Upper lobe of right lung (tissue), 1 donor: ENCODE data around the gene NAA60. TPM values are rescaled to one million over a fixed set of nuclear protein-coding genes. Genes with fewer than 3 reads are reported as not detected.
"Not testable (repeated sequence)": the region's sequence is repeated elsewhere in the genome, so short reads cannot be mapped to it uniquely, and the experiment has no call there.

ENCODE experiments used
- ATAC-seq: fragments of 200-7000 bp; cut with Tn5 transposase; one replicate; pipeline ENCODE4 v1.9.1; 2020; ENCODE audit warnings: mild to moderate bottlenecking, moderate library complexity
- DNase-seq: peaks from one replicate; pipeline ENCODE4 v3.0.0-alpha.2; 2020
- H3K27ac ChIP-seq: fragments of 200-600 bp; one replicate; pipeline ENCODE4 v1.8.0; 2022
- H3K27me3 ChIP-seq: fragments of 200-600 bp; one replicate; pipeline ENCODE4 v1.8.0; 2022; ENCODE audit warnings: mild to moderate bottlenecking
- H3K36me3 ChIP-seq: fragments of 200-600 bp; one replicate; pipeline ENCODE4 v1.8.0; 2022
- H3K4me1 ChIP-seq: fragments of 200-600 bp; one replicate; pipeline ENCODE4 v1.8.0; 2022
- H3K4me3 ChIP-seq: fragments of 200-600 bp; one replicate; pipeline ENCODE4 v1.8.0; 2022; ENCODE audit warnings: mild to moderate bottlenecking
- H3K9me3 ChIP-seq: fragments of 200-600 bp; one replicate; pipeline ENCODE4 v1.8.0; 2022
- intact Hi-C: fragments of 100-400 bp; cut with DNase I; formaldehyde crosslinking; loops from one replicate; pipeline ENCODE4 v1.11.0; 2022
- total RNA-seq: library from RNA; stranded (reverse); fragmentation: NEBNext Ultra II Directional; extraction: Animal tissue kit (Norgen Biotek cat#: 25700); gene quantifications from one replicate; pipeline ENCODE4 v1.2.1, GENCODE V29; 2021
- TF ChIP-seq, protein P1 (sequence below): fragments of 200-600 bp; IDR thresholded peaks from one replicate; pipeline ENCODE4 v1.8.0; 2022; ENCODE audit warnings: antibody characterized with exemption
- donor health status: DM: no; HTN: yes; CAD: no; lungs with severe emphysema.

Gene NAA60
- total RNA-seq, 1 donor from 2014 or later, result 56.2 TPM

DNA sequence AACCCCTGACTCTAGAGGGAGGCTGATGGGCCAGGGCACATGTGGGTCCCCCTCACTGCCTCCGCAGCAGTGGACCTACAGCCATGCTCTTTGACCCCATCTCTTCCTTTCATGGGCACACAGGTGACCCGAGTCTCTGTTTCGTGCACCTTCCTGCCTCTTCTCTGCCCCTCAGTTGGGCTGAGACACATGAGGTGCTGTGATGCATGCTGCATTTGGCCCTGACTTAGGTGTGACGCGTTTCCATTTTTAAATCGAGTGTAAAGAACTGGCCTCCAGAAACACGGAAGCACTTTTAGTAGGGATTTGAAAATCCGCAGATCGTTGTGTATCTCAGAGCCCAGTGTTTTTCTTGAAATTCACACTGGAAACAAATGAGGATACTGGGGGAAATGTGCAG is 27.2 kb downstream of the NAA60 start:
- no peak overlapping the region for H3K4me3 ChIP-seq

GRCh38 chr16:3471518-3472176 is 28.2 kb downstream of the NAA60 start:
- TF ChIP-seq, protein P1, sequence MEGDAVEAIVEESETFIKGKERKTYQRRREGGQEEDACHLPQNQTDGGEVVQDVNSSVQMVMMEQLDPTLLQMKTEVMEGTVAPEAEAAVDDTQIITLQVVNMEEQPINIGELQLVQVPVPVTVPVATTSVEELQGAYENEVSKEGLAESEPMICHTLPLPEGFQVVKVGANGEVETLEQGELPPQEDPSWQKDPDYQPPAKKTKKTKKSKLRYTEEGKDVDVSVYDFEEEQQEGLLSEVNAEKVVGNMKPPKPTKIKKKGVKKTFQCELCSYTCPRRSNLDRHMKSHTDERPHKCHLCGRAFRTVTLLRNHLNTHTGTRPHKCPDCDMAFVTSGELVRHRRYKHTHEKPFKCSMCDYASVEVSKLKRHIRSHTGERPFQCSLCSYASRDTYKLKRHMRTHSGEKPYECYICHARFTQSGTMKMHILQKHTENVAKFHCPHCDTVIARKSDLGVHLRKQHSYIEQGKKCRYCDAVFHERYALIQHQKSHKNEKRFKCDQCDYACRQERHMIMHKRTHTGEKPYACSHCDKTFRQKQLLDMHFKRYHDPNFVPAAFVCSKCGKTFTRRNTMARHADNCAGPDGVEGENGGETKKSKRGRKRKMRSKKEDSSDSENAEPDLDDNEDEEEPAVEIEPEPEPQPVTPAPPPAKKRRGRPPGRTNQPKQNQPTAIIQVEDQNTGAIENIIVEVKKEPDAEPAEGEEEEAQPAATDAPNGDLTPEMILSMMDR, result no peak
- Histone ChIP-seq H3K27me3 (no peaks in the 10 kb centered on the region), H3K27ac (no peak overlapping the region), H3K36me3 (peaks cover 10% of the 10 kb centered on the region), H3K9me3 (no peaks in the 10 kb centered on the region), H3K4me1 (peaks cover 21% of the 10 kb centered on the region), H3K4me3 (no peak overlapping the region)
- DNase-seq (no peak), ATAC-seq (no peak)
- intact Hi-C loops, result no loop called here

More for the DNA sequence above, 27.2 kb downstream of the NAA60 start:
- DNase-seq (no peak), ATAC-seq (no peak)
- H3K27ac ChIP-seq, result no peak overlapping the region
- peaks cover 19% of the 10 kb centered on the region for H3K36me3 ChIP-seq
- H3K9me3 ChIP-seq, result no peaks in the 10 kb centered on the region
- intact Hi-C loops, result no loop called here
- peaks cover 25% of the 10 kb centered on the region for H3K4me1 ChIP-seq
- TF ChIP-seq, protein P1, result no peak
- H3K27me3 ChIP-seq, result no peaks in the 10 kb centered on the region

DNA sequence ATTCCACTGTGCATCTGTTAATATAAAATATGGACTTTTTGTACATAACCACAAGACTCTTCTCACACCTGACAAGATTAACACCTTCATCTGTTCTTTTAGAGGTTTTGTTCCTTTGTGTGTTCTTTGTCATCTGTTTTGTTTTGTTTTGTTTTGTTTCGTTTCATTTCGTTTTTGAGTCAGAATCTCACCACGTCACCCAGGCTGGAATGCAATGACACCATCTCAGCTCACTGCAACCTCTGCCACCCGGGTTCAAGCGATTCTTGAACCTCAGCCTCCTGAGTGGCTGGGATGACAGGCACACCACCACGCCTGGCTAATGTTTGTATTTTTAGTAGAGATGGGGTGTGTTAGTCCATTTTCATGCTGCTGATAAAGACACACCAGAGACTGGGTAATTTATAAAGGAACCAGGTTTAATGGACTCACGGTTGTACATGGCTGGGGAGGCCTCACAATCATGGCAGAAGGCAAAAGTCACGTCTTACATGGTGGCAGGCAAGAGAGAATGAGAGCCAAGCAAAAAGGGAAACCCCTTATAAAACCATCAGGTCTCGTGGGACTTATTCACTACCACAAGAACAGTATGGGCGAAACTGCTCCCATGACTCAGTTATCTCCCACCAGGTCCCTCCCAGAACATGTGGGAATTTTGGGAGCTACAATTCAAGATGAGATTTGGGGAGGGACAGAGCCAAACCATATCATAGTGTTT is 29.6 kb downstream of the NAA60 start:
- Histone ChIP-seq H3K4me3 (no peak overlapping the region), H3K27me3 (no peaks in the 10 kb centered on the region), H3K36me3 (peaks cover 6% of the 10 kb centered on the region), H3K9me3 (no peaks in the 10 kb centered on the region), H3K27ac (no peak overlapping the region), H3K4me1 (peaks cover 15% of the 10 kb centered on the region)
- intact Hi-C loops, result no loop called here
- no peak for ATAC-seq
- no peak for DNase-seq
- TF ChIP-seq, protein P1, result no peak

DNA sequence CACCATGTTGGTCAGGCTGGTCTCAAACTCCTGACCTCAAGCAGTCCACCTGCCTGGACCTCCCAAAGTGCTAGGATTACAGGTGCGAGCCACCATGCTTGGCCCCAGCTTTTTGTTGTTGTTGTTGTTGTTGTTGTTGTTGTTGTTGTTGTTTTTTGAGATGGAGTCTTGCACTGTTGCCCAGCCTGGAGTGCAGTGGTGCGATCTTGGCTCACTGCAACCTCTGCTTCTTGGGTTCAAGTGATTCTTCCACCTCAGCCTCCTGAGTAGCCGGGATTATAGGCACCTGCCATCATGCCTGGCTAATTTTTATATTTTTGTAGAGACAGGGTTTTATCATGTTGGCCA is 30.1 kb downstream of the NAA60 start:
- H3K4me1 ChIP-seq, H3K27me3 ChIP-seq, H3K9me3 ChIP-seq, intact Hi-C loops, H3K4me3 ChIP-seq, DNase-seq, H3K27ac ChIP-seq, ATAC-seq, H3K36me3 ChIP-seq: not testable (repeated sequence)

DNA sequence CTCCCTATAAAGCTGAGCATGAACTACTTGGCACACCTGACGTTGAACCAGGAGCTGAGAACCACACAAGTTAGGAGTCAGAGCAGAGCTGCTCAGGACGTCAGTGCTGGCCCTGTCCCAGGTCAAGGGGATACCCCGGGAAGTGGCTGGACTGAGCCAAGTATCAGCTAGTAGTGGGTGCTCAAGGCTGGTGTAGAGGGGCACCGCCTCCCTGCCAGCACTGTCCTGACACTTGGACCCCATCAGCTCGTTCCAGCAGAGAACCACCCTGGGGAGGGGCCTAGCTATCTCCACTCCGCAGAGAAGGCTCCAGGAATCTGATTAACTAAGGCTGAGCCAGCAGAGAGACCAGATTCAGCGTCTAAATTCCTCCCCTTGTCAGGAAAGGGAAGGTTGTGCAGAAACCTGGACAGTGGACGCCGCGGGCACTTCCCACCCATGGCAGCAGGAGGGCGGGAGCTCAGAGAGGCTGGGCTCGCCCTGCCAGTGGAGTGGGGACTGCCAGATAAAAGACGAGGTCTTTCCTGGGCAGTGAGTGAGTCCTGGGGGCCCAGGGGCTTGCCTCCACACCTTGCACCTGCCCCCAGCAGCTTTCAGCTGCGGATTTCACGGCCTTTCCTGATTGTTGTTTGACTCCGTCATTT is 30.8 kb downstream of the NAA60 start:
- no peak overlapping the region for H3K27ac ChIP-seq
- DNase-seq, result no peak
- no peaks in the 10 kb centered on the region for H3K27me3 ChIP-seq
- H3K9me3 ChIP-seq, result no peaks in the 10 kb centered on the region
- H3K4me3 ChIP-seq, result no peak overlapping the region
- TF ChIP-seq, protein P1, result no peak
- peaks cover 11% of the 10 kb centered on the region for H3K36me3 ChIP-seq
- ATAC-seq, result peak; percentile 65
- peaks cover 9% of the 10 kb centered on the region for H3K4me1 ChIP-seq
- intact Hi-C loops, result no loop called here

GRCh38 chr16:3474870-3475269 is 31.4 kb downstream of the NAA60 start:
- H3K9me3 ChIP-seq, H3K4me3 ChIP-seq, H3K27ac ChIP-seq, DNase-seq, H3K27me3 ChIP-seq, H3K4me1 ChIP-seq, intact Hi-C loops, ATAC-seq: not testable (repeated sequence)
- peaks cover 17% of the 10 kb centered on the region for H3K36me3 ChIP-seq
